Measurements from ENCODE around the gene RRP1. TPM values are rescaled to one million over a fixed set of nuclear protein-coding genes. Genes with fewer than 3 reads are reported as not detected.

Gene RRP1
- total RNA-seq, 1 donor from 2014 or later: 10.3 TPM

DNA sequence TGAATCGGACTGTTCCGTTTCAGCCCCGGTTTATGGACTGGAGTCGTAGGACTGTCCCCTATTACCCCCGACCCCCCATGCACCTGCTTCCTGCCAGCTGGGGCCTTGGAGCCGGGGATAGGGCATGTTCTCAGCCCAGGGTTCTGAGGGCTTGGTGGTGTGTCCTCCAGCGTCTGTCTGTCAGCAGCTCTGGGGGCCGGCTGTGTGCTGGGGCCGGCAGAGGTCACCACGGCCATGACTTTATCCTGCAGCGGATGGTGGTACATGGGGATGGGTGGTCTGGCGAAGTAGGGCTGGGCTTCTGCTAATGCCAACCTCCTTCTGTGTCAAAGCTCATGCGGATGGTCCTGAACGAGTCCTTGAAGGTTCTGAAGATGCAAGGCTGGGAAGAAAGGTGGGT, 5.5 kb downstream of the RRP1 start:
- intact Hi-C loops (cut with DNase I): no loop called here
- DNase-seq (ENCODE audit: low spot score): no peak

DNA sequence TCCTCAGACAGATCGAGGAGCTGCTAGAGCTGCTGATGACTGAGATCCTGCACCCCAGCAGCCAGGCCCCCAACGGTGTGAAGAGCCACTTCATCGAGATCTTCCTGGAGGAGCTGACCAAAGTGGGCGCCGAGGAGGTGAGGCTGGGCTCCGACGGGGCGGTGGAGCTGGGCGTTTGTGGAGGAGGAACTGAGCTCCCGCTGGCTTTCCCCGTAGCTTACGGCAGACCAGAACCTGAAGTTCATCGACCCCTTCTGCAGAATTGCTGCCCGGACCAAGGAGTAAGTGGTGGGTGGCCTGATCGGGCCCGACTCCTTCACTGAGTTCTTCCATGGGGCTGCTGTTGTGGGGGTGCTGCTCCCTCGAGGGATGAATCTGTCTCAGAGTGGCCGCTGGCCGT, 8.0 kb downstream of the RRP1 start:
- intact Hi-C loops (cut with DNase I): no loop called here
- DNase-seq (ENCODE audit: low spot score): no peak

DNA sequence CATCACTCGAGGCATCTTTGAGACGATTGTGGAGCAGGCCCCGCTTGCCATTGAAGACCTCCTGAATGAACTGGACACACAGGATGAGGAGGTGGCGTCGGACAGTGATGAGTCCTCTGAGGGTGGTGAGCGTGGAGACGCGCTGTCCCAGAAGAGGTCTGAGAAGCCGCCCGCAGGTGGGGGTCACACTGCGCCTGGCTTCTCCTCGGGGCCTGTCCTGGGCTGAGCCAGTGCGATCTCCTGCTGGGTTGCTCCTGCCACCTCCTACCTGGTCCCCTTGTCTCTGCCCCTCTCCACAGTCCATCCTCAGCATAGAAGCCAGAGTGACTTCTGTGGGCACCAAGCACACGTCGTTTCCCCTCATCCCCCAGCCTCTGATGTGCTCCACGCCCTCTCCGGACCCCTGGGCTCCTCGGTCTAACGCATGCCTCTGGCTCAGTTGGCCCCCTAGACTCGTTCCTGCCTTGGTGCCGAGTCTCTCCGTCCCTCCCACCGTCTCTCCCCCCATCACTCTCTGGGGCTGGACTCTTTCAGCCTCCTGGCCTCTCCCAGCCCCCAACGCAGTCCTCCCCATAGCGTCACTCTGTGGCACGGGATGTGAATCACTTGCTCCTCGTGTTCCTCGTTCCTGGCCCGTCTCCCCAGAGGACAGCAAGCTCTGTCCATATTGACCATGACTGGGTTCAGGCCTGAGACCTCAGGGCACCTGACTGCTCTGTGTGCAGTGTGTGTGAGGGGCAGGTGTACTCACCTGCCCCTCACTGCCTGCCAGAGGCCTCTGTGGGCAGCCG, 8.7 kb downstream of the RRP1 start:
- DNase-seq (ENCODE audit: low spot score): no peak
- intact Hi-C loops (cut with DNase I): no loop called here

DNA sequence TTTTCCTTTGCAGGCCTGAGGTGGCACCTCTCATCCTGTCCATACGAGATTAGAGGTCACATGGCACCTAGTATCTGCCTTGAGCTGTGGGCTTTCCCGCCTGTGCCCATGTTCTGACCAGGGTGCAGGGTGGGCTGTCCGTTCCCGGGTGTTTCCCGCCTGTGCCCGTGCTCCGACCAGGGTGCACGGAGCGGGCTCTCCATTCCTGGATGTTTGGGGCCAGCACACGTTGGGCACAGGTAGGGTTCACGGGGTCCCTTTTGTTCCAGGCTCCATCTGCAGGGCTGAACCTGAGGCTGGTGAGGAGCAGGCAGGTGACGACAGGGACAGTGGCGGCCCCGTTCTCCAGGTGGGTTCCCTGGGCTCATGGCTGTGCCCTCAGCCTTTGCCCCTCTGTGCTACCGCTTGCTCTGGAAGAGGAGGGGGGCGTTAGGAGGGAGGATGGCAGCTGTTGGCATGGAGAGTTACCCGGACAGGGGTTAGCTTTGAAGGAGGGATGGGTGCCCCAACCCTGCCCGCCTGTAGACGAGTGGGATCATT, 10.0 kb downstream of the RRP1 start:
- intact Hi-C loops (cut with DNase I): no loop called here
- no peak for DNase-seq (ENCODE audit: low spot score)

DNA sequence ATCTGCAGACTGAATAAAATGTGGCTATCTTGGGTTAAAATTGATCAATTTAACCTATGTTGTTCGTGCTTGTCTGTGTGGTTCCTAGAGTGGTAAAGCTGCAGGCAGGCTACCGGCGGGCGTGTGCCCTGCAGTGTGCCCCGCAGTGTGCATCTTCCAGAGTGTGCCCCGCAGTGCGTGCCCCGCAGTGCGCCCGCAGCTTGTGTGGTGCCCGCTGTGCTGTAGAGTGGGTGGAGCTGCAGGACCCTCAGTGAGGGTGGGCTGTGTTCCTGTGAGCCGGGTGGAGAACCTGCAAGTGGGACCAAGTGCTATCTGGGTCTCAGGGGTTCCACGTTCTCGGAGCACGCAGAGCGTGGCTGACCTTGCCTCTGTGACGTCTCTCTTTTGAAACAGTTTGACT, 10.7 kb downstream of the RRP1 start:
- intact Hi-C loops (cut with DNase I): no loop called here
- no peak for DNase-seq (ENCODE audit: low spot score)

GRCh38 chr21:43800566-43800965, 11.2 kb downstream of the RRP1 start:
- intact Hi-C loops (cut with DNase I): no loop called here
- no peak for DNase-seq (ENCODE audit: low spot score)

GRCh38 chr21:43801006-43801783, 11.8 kb downstream of the RRP1 start:
- intact Hi-C loops (cut with DNase I): no loop called here
- no peak for DNase-seq (ENCODE audit: low spot score)

- DNase-seq (ENCODE audit: low spot score): no peak
- intact Hi-C loops (cut with DNase I): no loop called here
These were observed 13.4 kb downstream of the RRP1 start for GRCh38 chr21:43802713-43803313.

DNA sequence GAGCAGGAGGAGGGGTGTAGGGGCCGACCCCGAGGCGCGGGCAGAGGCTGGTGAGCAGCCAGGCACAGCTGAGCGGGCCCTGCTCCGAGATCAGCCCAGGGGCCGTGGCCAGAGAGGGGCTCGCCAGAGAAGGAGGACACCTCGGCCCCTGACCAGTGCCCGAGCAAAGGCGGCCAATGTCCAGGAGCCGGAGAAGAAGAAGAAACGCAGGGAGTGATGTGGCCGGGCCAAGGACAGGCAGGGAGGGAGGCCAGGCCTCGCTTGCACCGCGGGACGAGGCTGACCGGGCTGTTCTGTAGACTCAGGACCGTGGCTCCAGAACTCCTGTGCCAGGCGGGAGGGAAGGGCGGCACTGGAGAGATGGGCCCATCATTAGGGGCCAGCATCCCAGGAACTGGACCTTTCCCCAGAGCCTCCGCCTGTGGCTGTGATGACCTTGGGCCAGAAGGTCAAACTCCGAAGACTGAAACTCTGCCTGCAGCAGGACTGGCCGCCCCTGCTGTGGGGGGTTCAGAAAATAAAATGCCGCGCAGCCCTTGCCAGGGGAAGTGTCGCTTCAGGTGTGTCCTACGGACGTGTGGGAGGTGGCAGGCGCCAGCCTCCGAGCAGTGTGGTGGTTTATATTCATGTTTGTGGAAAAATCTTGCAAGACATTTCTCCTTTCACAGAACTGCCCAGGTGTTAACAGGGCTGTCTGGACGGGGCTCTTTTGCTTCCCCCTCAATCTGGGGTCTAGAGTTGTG, 14.4 kb downstream of the RRP1 start:
- DNase-seq (ENCODE audit: low spot score): no peak
- intact Hi-C loops (cut with DNase I): no loop called here

DNA sequence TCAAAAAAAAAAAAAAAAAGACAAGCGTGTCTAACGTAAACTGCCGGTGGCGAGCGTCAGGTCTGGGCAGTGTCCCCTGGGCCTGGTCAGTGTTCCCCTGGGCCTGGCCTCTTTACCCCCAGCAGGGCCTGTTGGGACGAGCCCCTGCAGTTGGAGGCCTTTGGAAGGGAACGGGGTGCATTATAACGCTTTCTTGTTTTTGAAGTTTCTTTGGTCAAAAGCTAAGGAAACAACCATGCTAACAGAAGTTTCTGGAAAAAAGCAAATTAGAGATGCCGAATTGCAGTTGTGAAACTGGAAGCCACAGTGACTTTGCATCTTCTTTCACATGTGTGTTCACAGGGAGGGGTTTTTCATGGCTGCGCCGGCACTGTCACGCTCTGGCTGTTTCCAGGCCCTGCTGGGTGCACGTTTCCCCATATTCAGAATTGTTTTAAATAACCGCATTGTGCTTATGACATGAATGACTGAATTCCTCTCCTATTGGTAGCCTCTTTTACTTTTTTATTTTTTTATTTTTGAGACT, 16.0 kb downstream of the RRP1 start:
- DNase-seq (ENCODE audit: low spot score): no peak
- intact Hi-C loops (cut with DNase I): no loop called here

DNA sequence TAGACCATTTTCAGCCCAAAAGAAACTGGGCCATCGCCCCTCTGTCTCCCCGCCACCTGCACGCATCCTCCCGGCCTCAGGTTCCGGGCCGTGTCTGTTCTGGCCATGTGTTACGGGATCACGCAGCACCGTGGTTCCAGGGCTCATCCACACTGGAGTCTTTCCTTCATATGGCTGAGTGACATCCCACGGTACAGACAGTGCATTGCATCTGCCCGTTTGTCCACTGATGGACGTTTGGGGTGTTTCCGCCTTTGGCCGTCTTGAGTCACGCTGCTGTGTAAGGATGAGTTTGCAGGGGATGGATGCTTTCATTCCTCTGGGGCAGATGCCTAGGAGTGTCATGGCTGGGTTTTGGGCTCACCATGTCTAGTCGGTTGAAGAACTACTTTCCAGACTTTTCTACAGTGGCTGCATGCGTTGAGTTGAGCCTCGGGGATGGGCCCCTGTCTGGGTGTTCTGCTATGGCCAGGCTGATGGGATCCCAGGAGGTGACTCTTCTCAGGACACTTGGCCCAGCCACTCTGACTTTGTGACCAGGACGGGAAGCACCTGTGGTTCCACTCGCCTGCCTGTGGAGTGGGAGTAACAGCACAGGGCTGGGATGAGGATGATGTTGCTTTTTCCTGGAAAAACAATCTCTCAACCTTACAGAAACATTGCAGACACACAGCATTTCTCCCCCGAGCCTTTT, 16.8 kb downstream of the RRP1 start:
- intact Hi-C loops (cut with DNase I): no loop called here
- DNase-seq (ENCODE audit: low spot score): no peak

DNA sequence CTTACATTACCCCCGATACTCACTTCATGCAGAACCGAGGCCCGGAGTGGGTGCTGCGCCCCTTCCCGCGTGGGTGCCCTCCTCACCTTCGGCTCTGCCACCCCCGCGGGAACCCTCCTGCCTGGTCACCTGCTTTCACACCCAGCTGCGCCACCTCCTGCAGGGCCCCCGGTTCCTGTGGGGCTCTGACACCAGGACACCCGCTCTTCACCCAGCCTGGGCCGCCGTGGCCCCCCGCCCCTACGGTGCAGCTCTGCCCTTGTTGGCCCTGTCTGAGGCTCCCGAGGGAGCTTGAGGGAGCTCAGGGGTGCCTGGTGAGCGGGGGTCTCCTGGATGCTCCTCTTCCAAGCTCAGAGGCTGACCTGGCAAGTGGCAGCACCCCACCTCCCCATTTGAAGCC, 19.0 kb downstream of the RRP1 start:
- no peak for DNase-seq (ENCODE audit: low spot score)

GRCh38 chr21:43808832-43809251, 19.5 kb downstream of the RRP1 start:
- intact Hi-C loops (cut with DNase I): no loop called here
- DNase-seq (ENCODE audit: low spot score): no peak

More for the DNA sequence above, 19.0 kb downstream of the RRP1 start:
- intact Hi-C loops (cut with DNase I): no loop called here

DNA sequence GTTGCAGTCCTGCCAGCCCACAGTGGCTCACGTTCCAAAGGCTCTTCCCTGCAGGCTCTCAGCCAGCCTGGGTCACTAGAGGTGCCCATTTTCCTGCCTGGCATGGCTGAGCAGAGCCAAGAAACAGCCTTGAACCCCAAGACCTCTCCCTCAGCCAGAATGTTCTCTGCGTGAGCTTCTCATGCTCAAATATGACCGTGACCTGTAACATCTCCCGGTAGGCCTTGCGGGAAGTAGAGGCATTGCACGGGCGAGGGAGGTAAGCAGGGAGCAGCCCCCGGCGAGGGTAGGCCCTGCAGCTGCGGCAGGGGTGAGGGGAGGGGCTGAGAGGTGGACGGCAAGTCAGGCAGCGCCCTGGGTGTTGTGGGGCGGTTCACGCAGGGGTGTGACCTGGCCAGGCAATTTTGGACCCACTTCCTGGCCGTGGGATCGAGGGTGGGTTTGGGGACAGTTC, 20.0 kb downstream of the RRP1 start:
- DNase-seq (ENCODE audit: low spot score): no peak

DNA sequence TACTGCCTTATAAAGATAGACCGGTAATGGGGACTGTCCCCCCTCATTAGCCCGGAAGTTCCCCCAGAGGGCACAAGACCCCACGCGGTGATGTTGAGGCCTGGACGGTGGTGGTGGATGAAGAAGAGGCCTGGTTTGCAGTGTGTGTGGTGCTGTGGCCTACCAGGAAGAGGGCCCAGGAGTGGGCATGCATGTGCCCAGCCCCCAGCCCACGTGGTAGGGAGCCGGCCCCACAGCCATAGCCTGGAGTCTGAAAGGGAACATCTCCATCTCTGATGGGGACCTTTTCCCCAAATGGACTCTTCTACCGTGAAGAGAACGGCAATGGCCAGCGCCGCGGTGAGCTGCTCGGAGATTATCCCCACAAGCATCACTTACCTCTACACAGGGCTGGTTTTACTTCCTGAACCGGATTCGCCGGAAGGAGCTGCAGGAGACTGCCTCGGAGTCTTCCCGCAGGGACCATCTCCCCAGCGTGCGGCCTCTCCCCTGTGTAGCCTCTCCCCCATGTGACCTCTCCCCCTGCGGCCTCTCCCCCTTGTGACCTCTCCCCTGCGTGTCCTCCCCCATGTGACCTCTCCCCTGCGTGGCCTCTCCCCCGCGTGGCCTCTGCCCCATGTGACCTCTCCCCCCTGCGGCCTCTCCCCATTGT, 20.6 kb downstream of the RRP1 start:
- intact Hi-C loops (cut with DNase I): loop anchor here (1.0 kb wide), 1 partner anchor 165 kb away; no protein-coding TSS in a partner anchor
- DNase-seq (ENCODE audit: low spot score): no peak

More for the DNA sequence above, 20.0 kb downstream of the RRP1 start:
- intact Hi-C loops (cut with DNase I): no loop called here

- intact Hi-C loops (cut with DNase I): loop anchor here (1.0 kb wide), 2 partner anchors 129 to 165 kb away; no protein-coding TSS in a partner anchor
- DNase-seq (ENCODE audit: low spot score): peak; percentile 90
These were observed 21.3 kb downstream of the RRP1 start for GRCh38 chr21:43810505-43811261.

Measured in cardiac septum (tissue), 1 donor.